ENCODE data around the gene METTL27. TPM values are rescaled to one million over a fixed set of nuclear protein-coding genes. Genes with fewer than 3 reads are reported as not detected.

METTL27 gene
- total RNA-seq, 4 donors from 2014 or later, result 1.5 to 9.3 (median 2.8) TPM; not detected in 1

DNA sequence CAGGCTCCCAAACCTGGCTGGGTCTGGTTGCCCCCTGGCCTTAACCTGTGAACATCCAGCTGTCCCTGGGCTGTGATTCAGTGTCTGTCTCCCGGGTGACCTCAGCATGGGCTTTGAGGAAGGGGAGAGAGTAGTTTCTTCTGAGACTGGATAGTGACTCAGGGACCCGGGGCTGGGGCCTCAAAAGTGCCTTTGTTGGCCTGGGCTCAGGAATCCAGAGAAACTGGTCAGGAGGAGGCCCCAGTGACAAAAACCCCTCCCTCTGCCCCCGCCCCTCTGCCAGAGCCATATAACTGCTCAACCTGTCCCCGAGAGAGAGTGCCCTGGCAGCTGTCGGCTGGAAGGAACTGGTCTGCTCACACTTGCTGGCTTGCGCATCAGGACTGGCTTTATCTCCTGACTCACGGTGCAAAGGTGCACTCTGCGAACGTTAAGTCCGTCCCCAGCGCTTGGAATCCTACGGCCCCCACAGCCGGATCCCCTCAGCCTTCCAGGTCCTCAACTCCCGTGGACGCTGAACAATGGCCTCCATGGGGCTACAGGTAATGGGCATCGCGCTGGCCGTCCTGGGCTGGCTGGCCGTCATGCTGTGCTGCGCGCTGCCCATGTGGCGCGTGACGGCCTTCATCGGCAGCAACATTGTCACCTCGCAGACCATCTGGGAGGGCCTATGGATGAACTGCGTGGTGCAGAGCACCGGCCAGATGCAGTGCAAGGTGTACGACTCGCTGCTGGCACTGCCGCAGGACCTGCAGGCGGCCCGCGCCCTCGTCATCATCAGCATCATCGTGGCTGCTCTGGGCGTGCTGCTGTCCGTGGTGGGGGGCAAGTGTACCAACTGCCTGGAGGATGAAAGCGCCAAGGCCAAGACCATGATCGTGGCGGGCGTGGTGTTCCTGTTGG is 11.4 kb downstream of the METTL27 start, which contains the start of gene CLDN4:
CLDN4 (plus strand) TSS at position 316 of the 903 bp plus-strand sequence; CDS start at position 522, 206 bp downstream.
- Histone ChIP-seq H3K27me3 (no peaks in the 10 kb centered on the region), H3K27ac (no peak within 1 kb of the TSS), H3K4me1 (peaks cover 0 to 4% of the 10 kb centered on the region in 2 donors), H3K36me3 (no peaks in the 10 kb centered on the region), H3K4me3 (peak within 1 kb of the TSS in 1 of 2 donors; percentile 9), H3K9me3 (no peaks in the 10 kb centered on the region)
- no peak for DNase-seq
- TF ChIP-seq, protein P1, sequence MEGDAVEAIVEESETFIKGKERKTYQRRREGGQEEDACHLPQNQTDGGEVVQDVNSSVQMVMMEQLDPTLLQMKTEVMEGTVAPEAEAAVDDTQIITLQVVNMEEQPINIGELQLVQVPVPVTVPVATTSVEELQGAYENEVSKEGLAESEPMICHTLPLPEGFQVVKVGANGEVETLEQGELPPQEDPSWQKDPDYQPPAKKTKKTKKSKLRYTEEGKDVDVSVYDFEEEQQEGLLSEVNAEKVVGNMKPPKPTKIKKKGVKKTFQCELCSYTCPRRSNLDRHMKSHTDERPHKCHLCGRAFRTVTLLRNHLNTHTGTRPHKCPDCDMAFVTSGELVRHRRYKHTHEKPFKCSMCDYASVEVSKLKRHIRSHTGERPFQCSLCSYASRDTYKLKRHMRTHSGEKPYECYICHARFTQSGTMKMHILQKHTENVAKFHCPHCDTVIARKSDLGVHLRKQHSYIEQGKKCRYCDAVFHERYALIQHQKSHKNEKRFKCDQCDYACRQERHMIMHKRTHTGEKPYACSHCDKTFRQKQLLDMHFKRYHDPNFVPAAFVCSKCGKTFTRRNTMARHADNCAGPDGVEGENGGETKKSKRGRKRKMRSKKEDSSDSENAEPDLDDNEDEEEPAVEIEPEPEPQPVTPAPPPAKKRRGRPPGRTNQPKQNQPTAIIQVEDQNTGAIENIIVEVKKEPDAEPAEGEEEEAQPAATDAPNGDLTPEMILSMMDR (IDR thresholded peaks at IDR 0.05), result no peak
- peak in 1 of 2 donors; percentile 39 for TF ChIP-seq POLR2A (IDR thresholded peaks at IDR 0.05)
- intact Hi-C loops (cut with DNase I; ENCODE audit: low total_unique reads), result no loop called here

DNA sequence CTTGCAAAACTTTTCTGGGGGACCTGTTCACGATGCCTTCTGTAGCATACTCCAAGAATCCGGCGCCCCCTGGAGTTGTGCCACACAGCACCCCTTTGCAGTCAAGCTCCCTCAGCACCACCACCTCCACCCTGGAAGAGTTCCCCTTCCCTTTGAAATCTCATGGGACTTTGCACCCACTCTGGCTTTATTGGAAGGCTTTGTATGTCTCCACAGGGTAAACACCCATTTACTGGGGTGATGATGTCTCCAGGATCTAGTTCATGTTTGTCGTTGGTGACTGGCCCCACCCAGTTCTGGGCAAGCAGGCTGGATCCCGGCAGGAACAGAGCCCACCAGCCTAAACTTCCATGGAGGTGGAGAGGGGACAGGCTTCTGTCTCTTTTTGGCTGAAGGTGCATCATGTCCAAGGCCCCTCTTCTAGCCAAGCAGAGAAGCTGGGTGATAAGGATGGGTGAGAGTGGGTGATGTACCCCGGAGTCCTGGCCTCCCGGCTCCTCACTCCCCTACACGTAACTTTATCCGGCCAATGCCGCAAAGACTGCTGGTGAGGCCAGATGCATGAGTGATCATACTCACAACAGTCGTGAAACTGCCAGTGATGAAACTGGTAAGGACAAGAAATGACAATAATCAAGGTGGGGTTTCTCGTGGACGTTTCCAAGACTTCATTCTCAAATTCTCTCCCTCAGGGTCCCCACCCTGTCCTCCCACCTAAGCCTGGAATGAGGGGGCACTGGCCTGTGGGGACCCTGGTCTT is 12.2 kb downstream of the METTL27 start:
- Histone ChIP-seq H3K27ac (no peak overlapping the region), H3K27me3 (no peaks in the 10 kb centered on the region), H3K36me3 (no peaks in the 10 kb centered on the region), H3K9me3 (no peaks in the 10 kb centered on the region), H3K4me3 (no peak overlapping the region), H3K4me1 (peaks cover 0 to 4% of the 10 kb centered on the region in 2 donors)
- no peak for DNase-seq
- TF ChIP-seq POLR2A (IDR thresholded peaks at IDR 0.05), result no peak
- TF ChIP-seq, protein P1 (IDR thresholded peaks at IDR 0.05), result no peak
- intact Hi-C loops (cut with DNase I; ENCODE audit: low total_unique reads), result no loop called here

DNA sequence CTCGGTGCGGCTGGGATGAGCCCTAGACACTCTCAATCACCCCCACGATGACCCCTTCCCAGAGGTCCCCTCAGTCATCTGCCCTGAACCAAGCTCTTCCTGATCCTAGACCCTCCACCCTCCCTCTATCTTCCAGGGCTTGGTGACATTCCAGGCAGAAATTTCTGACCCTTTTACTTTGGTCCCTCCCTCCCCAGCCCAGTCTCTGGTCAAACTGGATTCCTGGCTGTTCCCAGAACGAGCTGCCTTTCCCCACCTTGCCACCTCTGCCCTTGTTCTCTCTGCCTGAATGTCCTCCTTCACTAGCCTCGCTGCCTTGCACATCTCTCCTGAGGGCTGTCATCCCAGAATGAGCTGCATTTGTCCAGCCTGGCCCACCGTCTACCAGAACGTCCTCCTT is 12.8 kb downstream of the METTL27 start:
- no peaks in the 10 kb centered on the region for H3K9me3 ChIP-seq
- no peak for DNase-seq
- intact Hi-C loops (cut with DNase I; ENCODE audit: low total_unique reads), result no loop called here
- no peaks in the 10 kb centered on the region for H3K36me3 ChIP-seq
- no peaks in the 10 kb centered on the region for H3K27me3 ChIP-seq
- no peak overlapping the region for H3K27ac ChIP-seq
- no peak for TF ChIP-seq POLR2A (IDR thresholded peaks at IDR 0.05)
- TF ChIP-seq, protein P1 (IDR thresholded peaks at IDR 0.05), result no peak
- H3K4me1 ChIP-seq, result peaks cover 0 to 4% of the 10 kb centered on the region in 2 donors
- H3K4me3 ChIP-seq, result no peak overlapping the region

DNA sequence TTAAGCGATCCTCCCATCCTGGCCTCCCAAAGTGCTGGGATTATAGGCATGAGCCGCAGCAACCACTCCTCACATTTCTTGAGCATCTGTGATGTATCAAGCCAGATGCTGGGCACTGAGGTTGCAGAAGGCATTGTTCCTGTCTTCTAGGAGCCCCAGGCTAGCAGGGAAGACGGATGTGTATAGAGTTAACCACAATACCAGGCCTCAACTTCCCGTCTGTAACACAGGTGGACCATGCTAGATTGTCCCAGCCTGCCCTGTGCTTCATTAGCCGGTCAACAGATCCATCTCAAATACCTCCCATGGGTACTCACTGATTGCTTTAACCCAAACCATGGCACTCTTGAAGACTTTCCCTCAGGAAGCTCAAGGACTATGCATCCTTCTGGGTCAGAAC is 13.3 kb downstream of the METTL27 start:
- Histone ChIP-seq H3K27ac (no peak overlapping the region), H3K9me3 (no peaks in the 10 kb centered on the region), H3K36me3 (no peaks in the 10 kb centered on the region), H3K4me1 (peaks cover 0 to 4% of the 10 kb centered on the region in 2 donors), H3K4me3 (no peak overlapping the region), H3K27me3 (no peaks in the 10 kb centered on the region)
- DNase-seq, result no peak
- no peak for TF ChIP-seq POLR2A (IDR thresholded peaks at IDR 0.05)
- TF ChIP-seq, protein P1 (IDR thresholded peaks at IDR 0.05), result no peak
- intact Hi-C loops (cut with DNase I; ENCODE audit: low total_unique reads), result no loop called here

All from uterus (tissue), 4 donors.